ENCODE results near the gene PRR5L.

DNA sequence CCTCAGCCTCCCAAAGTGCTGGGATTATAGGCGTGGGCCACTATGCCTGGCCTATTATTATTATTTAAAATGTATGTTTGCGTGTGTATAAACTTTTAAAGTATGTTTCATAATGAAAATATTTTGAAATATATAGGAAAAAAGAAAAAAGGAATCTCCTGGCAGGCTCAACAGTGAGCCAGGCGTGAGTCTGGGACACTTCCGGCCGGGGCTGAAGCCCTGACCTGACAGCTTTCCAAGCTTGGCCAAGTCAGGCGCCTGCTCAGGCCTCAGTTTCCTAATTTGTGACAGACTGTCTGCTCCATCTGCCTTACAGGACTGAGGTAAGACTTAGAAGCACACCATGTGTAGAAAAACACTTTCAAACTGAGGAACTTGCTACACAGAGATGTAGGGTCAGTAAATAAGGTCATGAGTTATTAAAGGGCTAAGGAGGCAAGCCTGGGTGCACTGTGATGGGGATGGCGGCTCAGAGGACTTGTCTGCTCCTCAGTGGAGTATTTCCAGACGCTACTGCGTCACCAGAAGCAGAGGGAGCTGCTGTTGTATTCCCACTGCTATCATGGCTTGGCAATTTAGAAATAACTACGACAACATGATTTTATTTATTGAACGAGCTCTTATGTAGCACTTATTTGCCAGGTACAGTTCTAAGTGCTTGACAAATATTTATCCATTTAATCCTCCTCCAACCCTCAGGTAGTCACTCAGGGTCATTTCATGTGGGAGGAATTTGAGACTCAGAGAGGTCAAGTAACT is 100.1 kb downstream of the PRR5L start:
- TF ChIP-seq, protein P1, sequence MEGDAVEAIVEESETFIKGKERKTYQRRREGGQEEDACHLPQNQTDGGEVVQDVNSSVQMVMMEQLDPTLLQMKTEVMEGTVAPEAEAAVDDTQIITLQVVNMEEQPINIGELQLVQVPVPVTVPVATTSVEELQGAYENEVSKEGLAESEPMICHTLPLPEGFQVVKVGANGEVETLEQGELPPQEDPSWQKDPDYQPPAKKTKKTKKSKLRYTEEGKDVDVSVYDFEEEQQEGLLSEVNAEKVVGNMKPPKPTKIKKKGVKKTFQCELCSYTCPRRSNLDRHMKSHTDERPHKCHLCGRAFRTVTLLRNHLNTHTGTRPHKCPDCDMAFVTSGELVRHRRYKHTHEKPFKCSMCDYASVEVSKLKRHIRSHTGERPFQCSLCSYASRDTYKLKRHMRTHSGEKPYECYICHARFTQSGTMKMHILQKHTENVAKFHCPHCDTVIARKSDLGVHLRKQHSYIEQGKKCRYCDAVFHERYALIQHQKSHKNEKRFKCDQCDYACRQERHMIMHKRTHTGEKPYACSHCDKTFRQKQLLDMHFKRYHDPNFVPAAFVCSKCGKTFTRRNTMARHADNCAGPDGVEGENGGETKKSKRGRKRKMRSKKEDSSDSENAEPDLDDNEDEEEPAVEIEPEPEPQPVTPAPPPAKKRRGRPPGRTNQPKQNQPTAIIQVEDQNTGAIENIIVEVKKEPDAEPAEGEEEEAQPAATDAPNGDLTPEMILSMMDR (IDR thresholded peaks at IDR 0.05): no peak
- TF ChIP-seq EP300 (IDR thresholded peaks at IDR 0.05): no peak

Measured in ovary (tissue), 3 donors.